HCT116 (cell line): Measurements from ENCODE around the gene CPED1. TPM values are rescaled to one million over a fixed set of nuclear protein-coding genes. Genes with fewer than 3 reads are reported as not detected.

Experiments used
- ATAC-seq: fragments of 200-7000 bp; cut with Tn5 transposase; 2 replicates; pipeline ENCODE4 v1.9.1; 2020; ENCODE audit warnings: mild to moderate bottlenecking, moderate library complexity
- BruUV-seq: library from RNA; stranded (reverse); fragments of 400-500 nt; replicated peaks from 2 replicates; lab custom pipeline; 2021; lab: Mats Ljungman, UMichigan
- CTCF ChIA-PET: fragments of 300-600 bp; sonication (Branson Sonifier 250); formaldehyde crosslinking; loops from one replicate; lab custom pipeline; 2021; ENCODE audit warnings: antibody characterized with exemption; lab: Charles Lee
- POLR2A ChIA-PET: fragments of 300-600, 350-600 bp; sonication (Branson Sonifier 250); formaldehyde crosslinking; loops from one replicate; lab custom pipeline; 2021; ENCODE audit warnings: antibody characterized with exemption; lab: Charles Lee
- RAD21 ChIA-PET, 2 experiments: fragments of 300-600 bp; sonication (Branson Sonifier 250); formaldehyde crosslinking; loops; one replicate each; lab custom pipeline; 2023; ENCODE audit warnings: low total read pairs in 2 of 2; ENCODE audit not compliant: uncharacterized antibody in 2 of 2, unreplicated experiment in 2 of 2, low non-redundant PET in 1 of 2; lab: Charles Lee
- DNase-seq: peaks from one replicate; pipeline ENCODE4 v3.0.0-alpha.2; 2010; ENCODE audit warnings: low read depth, low spot score
- H2AFZ ChIP-seq: fragments of 200-600 bp; shearing (Covaris generic), sonication (generic); 2 replicates; pipeline ENCODE4 v1.6.1; 2017; ENCODE audit warnings: low read depth, mixed run types, mixed read lengths, antibody characterized with exemption, low read length; ENCODE audit not compliant: poor library complexity, severe bottlenecking
- H3K27ac ChIP-seq: 2 replicates; pipeline ENCODE4 v1.5.1; 2012; ENCODE audit warnings: low read depth, low read length
- H3K27me3 ChIP-seq: fragments of 200-600 bp; sonication (generic); 2 replicates; pipeline ENCODE4 v1.6.1; 2016; ENCODE audit warnings: mixed run types, low read length, mixed read lengths; ENCODE audit not compliant: insufficient read depth
- H3K36me3 ChIP-seq, 2 experiments: fragments of 200-500 bp in 1 of 2; fragments of 200-600 bp in 1 of 2; sonication (Bioruptor generic) in 1 of 2; sonication (generic) in 1 of 2; 2 replicates each; pipeline versions ENCODE4 v1.5.1 to v1.6.1; 2014 to 2016; ENCODE audit warnings: low read length in 2 of 2, inconsistent platforms in 1 of 2, mixed read lengths in 1 of 2, mixed run types in 1 of 2; ENCODE audit not compliant: insufficient read depth in 2 of 2, control insufficient read depth in 1 of 2
- H3K4me1 ChIP-seq, 2 experiments: fragments of 200-600 bp in 1 of 2; sonication (generic) in 1 of 2; 2 replicates each; pipeline versions ENCODE4 v1.5.1 to v1.6.1; 2012 to 2017; ENCODE audit warnings: low read length in 2 of 2, inconsistent platforms in 1 of 2, mild to moderate bottlenecking in 1 of 2, mixed read lengths in 1 of 2, mixed run types in 1 of 2, moderate library complexity in 1 of 2; ENCODE audit not compliant: insufficient read depth in 2 of 2, control insufficient read depth in 1 of 2
- H3K4me2 ChIP-seq: fragments of 200-600 bp; sonication (generic); 2 replicates; pipeline ENCODE4 v1.6.1; 2017; ENCODE audit warnings: mixed run types, low read length, mixed read lengths
- H3K4me3 ChIP-seq, 2 experiments: fragments of 200-600 bp in 1 of 2; sonication (generic) in 1 of 2; replicated peaks in 1 of 2; 2 replicates each; pipeline ENCODE4 v1.5.1; 2011 to 2016; ENCODE audit warnings: low read length in 2 of 2, control low read depth in 1 of 2, low read depth in 1 of 2, mild to moderate bottlenecking in 1 of 2, mixed read lengths in 1 of 2, mixed run types in 1 of 2
- H3K79me2 ChIP-seq: fragments of 200-600 bp; sonication (generic); 2 replicates; pipeline ENCODE4 v1.6.1; 2017; ENCODE audit warnings: mild to moderate bottlenecking, mixed run types, low read length, moderate library complexity, mixed read lengths; ENCODE audit not compliant: insufficient read depth
- H3K9ac ChIP-seq: fragments of 200-600 bp; sonication (generic); 2 replicates; pipeline ENCODE4 v1.6.1; 2016; ENCODE audit warnings: low read length, mixed read lengths
- H3K9me2 ChIP-seq: fragments of 200-600 bp; sonication (generic), shearing (Covaris generic); 2 replicates; pipeline ENCODE4 v1.6.1; 2017; ENCODE audit warnings: mixed run types, mild to moderate bottlenecking, moderate library complexity; ENCODE audit not compliant: insufficient read depth
- H3K9me3 ChIP-seq, 2 experiments: fragments of 200-500 bp in 1 of 2; fragments of 200-600 bp in 1 of 2; sonication (Bioruptor generic) in 1 of 2; sonication (generic) in 1 of 2; 2 replicates each; pipeline ENCODE4 v1.6.1; 2014 to 2017; ENCODE audit warnings: low read length in 2 of 2, mixed read lengths in 2 of 2, inconsistent platforms in 1 of 2, low read depth in 1 of 2, mild to moderate bottlenecking in 1 of 2, mixed run types in 1 of 2, moderate library complexity in 1 of 2; ENCODE audit not compliant: control insufficient read depth in 1 of 2, insufficient read depth in 1 of 2
- H4K20me1 ChIP-seq: fragments of 200-600 bp; sonication (generic), shearing (Covaris generic); 2 replicates; pipeline ENCODE4 v1.6.1; 2017; ENCODE audit warnings: mixed run types, mild to moderate bottlenecking, moderate library complexity; ENCODE audit not compliant: insufficient read depth
- CBX3 ChIP-seq: IDR thresholded peaks from 2 replicates; pipeline ENCODE4 v1.6.1; 2012; ENCODE audit warnings: low read depth
- CEBPB ChIP-seq: IDR thresholded peaks from 2 replicates; pipeline ENCODE4 v1.6.1; 2012; ENCODE audit warnings: low read depth
- EGR1 ChIP-seq: IDR thresholded peaks from 2 replicates; pipeline ENCODE4 v1.6.1; 2012; ENCODE audit warnings: low read depth
- ELF1 ChIP-seq: IDR thresholded peaks from 2 replicates; pipeline ENCODE4 v1.6.1; 2012; ENCODE audit warnings: low read depth, borderline replicate concordance
- EZH2 ChIP-seq: fragments of 200-600 bp; sonication (generic); IDR thresholded peaks from 2 replicates; pipeline ENCODE4 v1.6.1; 2017; ENCODE audit warnings: antibody characterized with exemption, mixed run types
- EZH2phosphoT487 ChIP-seq: fragments of 200-600 bp; IDR thresholded peaks from 2 replicates; pipeline ENCODE4 v1.6.1; 2018; ENCODE audit warnings: antibody characterized with exemption, borderline replicate concordance
- FOSL1 ChIP-seq: IDR thresholded peaks from 2 replicates; pipeline ENCODE4 v1.6.1; 2012; ENCODE audit warnings: low read depth
- JUND ChIP-seq: IDR thresholded peaks from 2 replicates; pipeline ENCODE4 v1.6.1; 2012
- POLR2A ChIP-seq: IDR thresholded peaks from 2 replicates; pipeline ENCODE4 v1.7.0; 2011; ENCODE audit warnings: borderline replicate concordance; ENCODE audit not compliant: insufficient read depth, insufficient read length; ENCODE audit errors: extremely low read depth
- RAD21 ChIP-seq: IDR thresholded peaks from 2 replicates; pipeline ENCODE4 v1.6.1; 2012; ENCODE audit warnings: low read depth, mild to moderate bottlenecking
- SIN3A ChIP-seq: IDR thresholded peaks from 2 replicates; pipeline ENCODE4 v1.6.1; 2012; ENCODE audit warnings: low read depth
- SP1 ChIP-seq: IDR thresholded peaks from 2 replicates; pipeline ENCODE4 v1.6.1; 2012; ENCODE audit warnings: low read depth
- SRF ChIP-seq: IDR thresholded peaks from 2 replicates; pipeline ENCODE4 v1.6.1; 2012; ENCODE audit warnings: low read depth
- TCF7L2 ChIP-seq: IDR thresholded peaks from 2 replicates; pipeline ENCODE4 v1.7.0; 2011; ENCODE audit warnings: borderline replicate concordance, inconsistent platforms; ENCODE audit not compliant: insufficient read depth, insufficient read length; ENCODE audit errors: extremely low read depth
- YY1 ChIP-seq: IDR thresholded peaks from 2 replicates; pipeline ENCODE4 v1.6.1; 2011; ENCODE audit warnings: low read length, low read depth, moderate library complexity, mild to moderate bottlenecking; ENCODE audit not compliant: insufficient replicate concordance; ENCODE audit errors: extremely low read depth
- ZFX ChIP-seq: fragments of 450-650 bp; IDR thresholded peaks from 2 replicates; pipeline ENCODE4 v1.6.1; 2017
- ZNF274 ChIP-seq: fragments of 200-500 bp; sonication (Bioruptor generic); IDR thresholded peaks from 2 replicates; pipeline ENCODE4 v1.6.1; 2014; ENCODE audit warnings: mild to moderate bottlenecking, low read depth, low read length, inconsistent platforms
- intact Hi-C: fragments of 100-400 bp; cut with micrococcal nuclease; formaldehyde crosslinking; loops from 2 replicates; pipeline ENCODE4 v1.10.0; 2022
- total RNA-seq: library from RNA; stranded (reverse); gene quantifications from one replicate; pipeline ENCODE4 v1.2.1, GENCODE V29; 2021; ENCODE audit not compliant: unreplicated experiment
- TF ChIP-seq, protein P1 (sequence below), 3 experiments: fragments of 200-600 bp in 1 of 3; sonication (generic) in 1 of 3; IDR thresholded peaks in 2 of 3; conservative IDR thresholded peaks in 1 of 3; 2 replicates each; pipeline ENCODE4 v1.5.1; 2012 to 2017; ENCODE audit warnings: low read depth in 2 of 3, low read length in 2 of 3, antibody characterized with exemption in 1 of 3, borderline replicate concordance in 1 of 3, control low read depth in 1 of 3, mild to moderate bottlenecking in 1 of 3, mixed read lengths in 1 of 3, mixed run types in 1 of 3, moderate library complexity in 1 of 3; ENCODE audit not compliant: insufficient read depth in 1 of 3
- TF ChIP-seq, protein P2 (sequence below): IDR thresholded peaks from 2 replicates; pipeline ENCODE4 v1.6.1; 2011; ENCODE audit warnings: mild to moderate bottlenecking, low read length, moderate library complexity; ENCODE audit not compliant: insufficient replicate concordance; ENCODE audit errors: extremely low read depth
- TF ChIP-seq, protein P3 (sequence below): IDR thresholded peaks from 2 replicates; pipeline ENCODE4 v1.6.1; 2012; ENCODE audit warnings: low read depth

CPED1 gene
- total RNA-seq, 1 experiment from 2014 or later: 1.2 TPM

DNA sequence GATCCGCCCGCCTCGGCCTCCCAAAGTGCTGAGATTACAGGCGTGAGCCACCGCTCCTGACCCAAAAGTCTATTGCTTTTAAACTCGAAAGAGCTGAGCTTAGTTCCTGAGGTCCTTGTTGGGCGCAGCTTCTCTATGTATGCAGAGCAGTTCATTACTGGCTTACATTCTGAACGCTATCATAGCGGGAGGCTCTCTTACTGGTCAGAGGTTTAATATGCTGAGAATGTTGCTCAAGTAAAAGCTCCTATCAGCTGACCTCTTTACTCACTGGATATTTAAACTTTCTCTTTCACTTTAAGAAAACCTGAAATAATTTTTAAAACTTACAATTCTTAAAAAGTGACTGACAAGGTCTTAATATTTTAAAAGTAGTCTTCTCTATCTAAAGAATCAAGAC lies 179.5 kb downstream of the CPED1 start:
- no peaks in the 10 kb centered on the region for H3K27me3 ChIP-seq
- H3K4me3 ChIP-seq: no peak overlapping the region
- no TSS peak for BruUV-seq
- H3K36me3 ChIP-seq: no peaks in the 10 kb centered on the region
- H3K4me2 ChIP-seq: no peak overlapping the region
- H3K4me1 ChIP-seq: peaks cover 3 to 16% of the 10 kb centered on the region in 2 experiments; a peak in 2 of 4 replicates
- H4K20me1 ChIP-seq: no peaks in the 10 kb centered on the region
- H3K79me2 ChIP-seq: no peaks in the 10 kb centered on the region
- POLR2A ChIA-PET: no interaction called here
- CTCF ChIA-PET: interaction anchor here (0.9 kb wide), 1 partner anchor 9 kb away, joined by 3 read pairs; no protein-coding TSS in a partner anchor
- H3K27ac ChIP-seq: no peak overlapping the region
- H3K9me2 ChIP-seq: no peaks in the 10 kb centered on the region
- RAD21 ChIA-PET: no interaction called here
- H2AFZ ChIP-seq: no peak overlapping the region
- no peak for TF ChIP-seq ELF1
- no peak for TF ChIP-seq SRF
- no peak for TF ChIP-seq RAD21
- no peak for TF ChIP-seq CBX3
- no peak for TF ChIP-seq SIN3A
- TF ChIP-seq SP1: no peak
- no peak for TF ChIP-seq FOSL1
- TF ChIP-seq EGR1: no peak
- no peak for TF ChIP-seq CEBPB
- TF ChIP-seq EZH2phosphoT487: no peak
- TF ChIP-seq, protein P1, sequence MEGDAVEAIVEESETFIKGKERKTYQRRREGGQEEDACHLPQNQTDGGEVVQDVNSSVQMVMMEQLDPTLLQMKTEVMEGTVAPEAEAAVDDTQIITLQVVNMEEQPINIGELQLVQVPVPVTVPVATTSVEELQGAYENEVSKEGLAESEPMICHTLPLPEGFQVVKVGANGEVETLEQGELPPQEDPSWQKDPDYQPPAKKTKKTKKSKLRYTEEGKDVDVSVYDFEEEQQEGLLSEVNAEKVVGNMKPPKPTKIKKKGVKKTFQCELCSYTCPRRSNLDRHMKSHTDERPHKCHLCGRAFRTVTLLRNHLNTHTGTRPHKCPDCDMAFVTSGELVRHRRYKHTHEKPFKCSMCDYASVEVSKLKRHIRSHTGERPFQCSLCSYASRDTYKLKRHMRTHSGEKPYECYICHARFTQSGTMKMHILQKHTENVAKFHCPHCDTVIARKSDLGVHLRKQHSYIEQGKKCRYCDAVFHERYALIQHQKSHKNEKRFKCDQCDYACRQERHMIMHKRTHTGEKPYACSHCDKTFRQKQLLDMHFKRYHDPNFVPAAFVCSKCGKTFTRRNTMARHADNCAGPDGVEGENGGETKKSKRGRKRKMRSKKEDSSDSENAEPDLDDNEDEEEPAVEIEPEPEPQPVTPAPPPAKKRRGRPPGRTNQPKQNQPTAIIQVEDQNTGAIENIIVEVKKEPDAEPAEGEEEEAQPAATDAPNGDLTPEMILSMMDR (IDR thresholded peaks at IDR 0.05 in 2 of 3, conservative IDR thresholded peaks at IDR 0.05 in 1 of 3; ENCODE audit: borderline replicate concordance in 1 of 3, insufficient read depth in 1 of 3, low read depth in 2 of 3, low read length in 2 of 3): no peak
- TF ChIP-seq YY1: no peak
- no peak for TF ChIP-seq ZFX
- no peak for TF ChIP-seq EZH2
- TF ChIP-seq, protein P2, sequence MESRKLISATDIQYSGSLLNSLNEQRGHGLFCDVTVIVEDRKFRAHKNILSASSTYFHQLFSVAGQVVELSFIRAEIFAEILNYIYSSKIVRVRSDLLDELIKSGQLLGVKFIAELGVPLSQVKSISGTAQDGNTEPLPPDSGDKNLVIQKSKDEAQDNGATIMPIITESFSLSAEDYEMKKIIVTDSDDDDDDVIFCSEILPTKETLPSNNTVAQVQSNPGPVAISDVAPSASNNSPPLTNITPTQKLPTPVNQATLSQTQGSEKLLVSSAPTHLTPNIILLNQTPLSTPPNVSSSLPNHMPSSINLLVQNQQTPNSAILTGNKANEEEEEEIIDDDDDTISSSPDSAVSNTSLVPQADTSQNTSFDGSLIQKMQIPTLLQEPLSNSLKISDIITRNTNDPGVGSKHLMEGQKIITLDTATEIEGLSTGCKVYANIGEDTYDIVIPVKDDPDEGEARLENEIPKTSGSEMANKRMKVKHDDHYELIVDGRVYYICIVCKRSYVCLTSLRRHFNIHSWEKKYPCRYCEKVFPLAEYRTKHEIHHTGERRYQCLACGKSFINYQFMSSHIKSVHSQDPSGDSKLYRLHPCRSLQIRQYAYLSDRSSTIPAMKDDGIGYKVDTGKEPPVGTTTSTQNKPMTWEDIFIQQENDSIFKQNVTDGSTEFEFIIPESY: no peak
- TF ChIP-seq ZNF274: no peak
- TF ChIP-seq POLR2A: no peak
- TF ChIP-seq JUND: no peak
- no peak for TF ChIP-seq TCF7L2
- TF ChIP-seq, protein P3, sequence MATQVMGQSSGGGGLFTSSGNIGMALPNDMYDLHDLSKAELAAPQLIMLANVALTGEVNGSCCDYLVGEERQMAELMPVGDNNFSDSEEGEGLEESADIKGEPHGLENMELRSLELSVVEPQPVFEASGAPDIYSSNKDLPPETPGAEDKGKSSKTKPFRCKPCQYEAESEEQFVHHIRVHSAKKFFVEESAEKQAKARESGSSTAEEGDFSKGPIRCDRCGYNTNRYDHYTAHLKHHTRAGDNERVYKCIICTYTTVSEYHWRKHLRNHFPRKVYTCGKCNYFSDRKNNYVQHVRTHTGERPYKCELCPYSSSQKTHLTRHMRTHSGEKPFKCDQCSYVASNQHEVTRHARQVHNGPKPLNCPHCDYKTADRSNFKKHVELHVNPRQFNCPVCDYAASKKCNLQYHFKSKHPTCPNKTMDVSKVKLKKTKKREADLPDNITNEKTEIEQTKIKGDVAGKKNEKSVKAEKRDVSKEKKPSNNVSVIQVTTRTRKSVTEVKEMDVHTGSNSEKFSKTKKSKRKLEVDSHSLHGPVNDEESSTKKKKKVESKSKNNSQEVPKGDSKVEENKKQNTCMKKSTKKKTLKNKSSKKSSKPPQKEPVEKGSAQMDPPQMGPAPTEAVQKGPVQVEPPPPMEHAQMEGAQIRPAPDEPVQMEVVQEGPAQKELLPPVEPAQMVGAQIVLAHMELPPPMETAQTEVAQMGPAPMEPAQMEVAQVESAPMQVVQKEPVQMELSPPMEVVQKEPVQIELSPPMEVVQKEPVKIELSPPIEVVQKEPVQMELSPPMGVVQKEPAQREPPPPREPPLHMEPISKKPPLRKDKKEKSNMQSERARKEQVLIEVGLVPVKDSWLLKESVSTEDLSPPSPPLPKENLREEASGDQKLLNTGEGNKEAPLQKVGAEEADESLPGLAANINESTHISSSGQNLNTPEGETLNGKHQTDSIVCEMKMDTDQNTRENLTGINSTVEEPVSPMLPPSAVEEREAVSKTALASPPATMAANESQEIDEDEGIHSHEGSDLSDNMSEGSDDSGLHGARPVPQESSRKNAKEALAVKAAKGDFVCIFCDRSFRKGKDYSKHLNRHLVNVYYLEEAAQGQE: no peak
- ATAC-seq (no peak), DNase-seq (no peak)
- no peak overlapping the region for H3K9ac ChIP-seq
- intact Hi-C loops: no loop called here
- no peaks in the 10 kb centered on the region for H3K9me3 ChIP-seq
